Calu3 (cell line): ENCODE data around the gene HOOK1. TPM values are rescaled to one million over a fixed set of nuclear protein-coding genes. Genes with fewer than 3 reads are reported as not detected.

Experiments used
- BruUV-seq: library from RNA; stranded (reverse); fragments of 400-500 nt; replicated peaks from 2 replicates; lab custom pipeline; 2021; lab: Mats Ljungman, UMichigan
- CTCF ChIA-PET: fragments of 300-600 bp; sonication (Branson Sonifier 250); formaldehyde crosslinking; loops from one replicate; lab custom pipeline; 2022; ENCODE audit warnings: antibody characterized with exemption; lab: Charles Lee
- DNase-seq: peaks from one replicate; pipeline ENCODE4 v3.0.0; 2022
- H3K27ac Mint-ChIP-seq: one replicate; pipeline ENCODE4 v1.8.0; 2022; ENCODE audit warnings: mixed read lengths; ENCODE audit not compliant: unreplicated experiment
- H3K27me3 Mint-ChIP-seq: one replicate; pipeline ENCODE4 v1.8.0; 2022; ENCODE audit warnings: mixed read lengths; ENCODE audit not compliant: unreplicated experiment
- H3K36me3 Mint-ChIP-seq: one replicate; pipeline ENCODE4 v1.8.0; 2022; ENCODE audit warnings: mild to moderate bottlenecking, moderate library complexity, mixed read lengths; ENCODE audit not compliant: insufficient read depth, unreplicated experiment
- H3K4me1 Mint-ChIP-seq: one replicate; pipeline ENCODE4 v1.8.0; 2022; ENCODE audit warnings: mild to moderate bottlenecking, low read depth, mixed read lengths; ENCODE audit not compliant: unreplicated experiment
- H3K4me3 Mint-ChIP-seq: one replicate; pipeline ENCODE4 v1.8.0; 2022; ENCODE audit warnings: mild to moderate bottlenecking, low read depth, moderate library complexity, mixed read lengths; ENCODE audit not compliant: unreplicated experiment
- H3K9me3 Mint-ChIP-seq: one replicate; pipeline ENCODE4 v1.8.0; 2022; ENCODE audit warnings: low read depth, mixed read lengths; ENCODE audit not compliant: unreplicated experiment
- CTCF ChIP-seq: fragments of 200-600 bp; IDR thresholded peaks from one replicate; pipeline ENCODE4 v1.8.0; 2022; ENCODE audit warnings: antibody characterized with exemption; ENCODE audit not compliant: unreplicated experiment
- intact Hi-C: fragments of 100-400 bp; cut with micrococcal nuclease; formaldehyde crosslinking; loops from one replicate; pipeline ENCODE4 v1.10.0; 2022; ENCODE audit not compliant: unreplicated experiment
- total RNA-seq: library from RNA; stranded (reverse); gene quantifications from 2 replicates; pipeline ENCODE4 v1.2.3, GENCODE V29; 2022

The HOOK1 gene
- total RNA-seq, 1 experiment from 2014 or later, result 50.4 TPM

GRCh38 chr1:59803458-59804038 lies 11.2 kb upstream of the HOOK1 start:
- DNase-seq, result no peak
- Mint-ChIP-seq H3K27me3 (no peaks in the 10 kb centered on the region), H3K4me3 (no peak overlapping the region), H3K4me1 (peaks cover 25% of the 10 kb centered on the region), H3K27ac (no peak overlapping the region), H3K36me3 (no peaks in the 10 kb centered on the region), H3K9me3 (no peaks in the 10 kb centered on the region)
- BruUV-seq, result no TSS peak
- CTCF ChIA-PET, result no interaction called here
- TF ChIP-seq CTCF, result no peak
- intact Hi-C loops, result no loop called here

GRCh38 chr1:59804301-59804700 lies 10.4 kb upstream of the HOOK1 start:
- no TSS peak for BruUV-seq
- no peaks in the 10 kb centered on the region for H3K36me3 Mint-ChIP-seq
- peaks cover 33% of the 10 kb centered on the region for H3K4me1 Mint-ChIP-seq
- DNase-seq, result no peak
- H3K4me3 Mint-ChIP-seq, result no peak overlapping the region
- H3K27ac Mint-ChIP-seq, result no peak overlapping the region
- CTCF ChIA-PET, result no interaction called here
- H3K27me3 Mint-ChIP-seq, result no peaks in the 10 kb centered on the region
- TF ChIP-seq CTCF, result no peak
- no peaks in the 10 kb centered on the region for H3K9me3 Mint-ChIP-seq
- intact Hi-C loops, result no loop called here

GRCh38 chr1:59805554-59805953 lies 9.2 kb upstream of the HOOK1 start:
- no peak for DNase-seq
- TF ChIP-seq CTCF, result no peak
- no peaks in the 10 kb centered on the region for H3K36me3 Mint-ChIP-seq
- H3K4me3 Mint-ChIP-seq, result no peak overlapping the region
- no peaks in the 10 kb centered on the region for H3K27me3 Mint-ChIP-seq
- no peaks in the 10 kb centered on the region for H3K9me3 Mint-ChIP-seq
- CTCF ChIA-PET, result interaction anchor here (0.6 to 0.7 kb wide), 2 partner anchors 9 to 129 kb away, joined by 3 read pairs; partner anchors contain the start of gene HOOK1
- H3K4me1 Mint-ChIP-seq, result peaks cover 33% of the 10 kb centered on the region
- no peak overlapping the region for H3K27ac Mint-ChIP-seq
- no TSS peak for BruUV-seq
- intact Hi-C loops, result no loop called here

GRCh38 chr1:59814180-59814900 lies 409 bp upstream of the HOOK1 start:
- no peak for TF ChIP-seq CTCF
- Mint-ChIP-seq H3K27me3 (no peaks in the 10 kb centered on the region), H3K9me3 (no peaks in the 10 kb centered on the region), H3K4me3 (no peak overlapping the region), H3K36me3 (no peaks in the 10 kb centered on the region), H3K27ac (no peak overlapping the region), H3K4me1 (peaks cover 3% of the 10 kb centered on the region)
- CTCF ChIA-PET, result interaction anchor here (0.6 to 1.0 kb wide), 2 partner anchors 8 to 12 kb away, joined by 3 read pairs; no protein-coding TSS in a partner anchor
- BruUV-seq, result no TSS peak
- DNase-seq, result peak; percentile 91
- intact Hi-C loops, result no loop called here
